ENCODE data around the gene TCEANC2.

- no peak for TF ChIP-seq EZH2 (IDR thresholded peaks at IDR 0.05; ENCODE audit: low read length, missing control alignments)
- TF ChIP-seq, protein P1, sequence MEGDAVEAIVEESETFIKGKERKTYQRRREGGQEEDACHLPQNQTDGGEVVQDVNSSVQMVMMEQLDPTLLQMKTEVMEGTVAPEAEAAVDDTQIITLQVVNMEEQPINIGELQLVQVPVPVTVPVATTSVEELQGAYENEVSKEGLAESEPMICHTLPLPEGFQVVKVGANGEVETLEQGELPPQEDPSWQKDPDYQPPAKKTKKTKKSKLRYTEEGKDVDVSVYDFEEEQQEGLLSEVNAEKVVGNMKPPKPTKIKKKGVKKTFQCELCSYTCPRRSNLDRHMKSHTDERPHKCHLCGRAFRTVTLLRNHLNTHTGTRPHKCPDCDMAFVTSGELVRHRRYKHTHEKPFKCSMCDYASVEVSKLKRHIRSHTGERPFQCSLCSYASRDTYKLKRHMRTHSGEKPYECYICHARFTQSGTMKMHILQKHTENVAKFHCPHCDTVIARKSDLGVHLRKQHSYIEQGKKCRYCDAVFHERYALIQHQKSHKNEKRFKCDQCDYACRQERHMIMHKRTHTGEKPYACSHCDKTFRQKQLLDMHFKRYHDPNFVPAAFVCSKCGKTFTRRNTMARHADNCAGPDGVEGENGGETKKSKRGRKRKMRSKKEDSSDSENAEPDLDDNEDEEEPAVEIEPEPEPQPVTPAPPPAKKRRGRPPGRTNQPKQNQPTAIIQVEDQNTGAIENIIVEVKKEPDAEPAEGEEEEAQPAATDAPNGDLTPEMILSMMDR (conservative IDR thresholded peaks at IDR 0.05 in 1 of 2, IDR thresholded peaks at IDR 0.05 in 1 of 2; ENCODE audit: low read depth in 1 of 2, low read length in 2 of 2) = no peak
These were observed 15.9 kb upstream of the TCEANC2 start for GRCh38 chr1:54037476-54037875.

Data from fibroblast of lung (primary cell).